Endothelial cell of umbilical vein (primary cell): ENCODE measurements around the gene KHK. TPM values are rescaled to one million over a fixed set of nuclear protein-coding genes. Genes with fewer than 3 reads are reported as not detected.

Experiments used
- BruUV-seq: library from RNA; stranded (reverse); fragments of 400-500 nt; replicated peaks from 2 replicates; lab custom pipeline; 2021; lab: Mats Ljungman, UMichigan
- CTCF ChIA-PET: fragments of 300-600, 350-600 bp; sonication (Branson Sonifier 250); formaldehyde crosslinking; loops from one replicate; lab custom pipeline; 2021; ENCODE audit warnings: antibody characterized with exemption, inconsistent platforms; lab: Charles Lee
- POLR2A ChIA-PET: fragments of 300-600, 350-600 bp; sonication (Branson Sonifier 250); formaldehyde crosslinking; loops from one replicate; lab custom pipeline; 2021; ENCODE audit warnings: antibody characterized with exemption, inconsistent platforms; lab: Charles Lee
- DNase-seq: peaks from one replicate; pipeline ENCODE4 v3.0.0-alpha.2; 2011; ENCODE audit warnings: low read depth, low spot score
- FAIRE-seq: peaks from 2 replicates; lab custom pipeline; 2011; peaks lifted over from hg19 to GRCh38; lab: Jason Lieb, UNC
- H2AFZ ChIP-seq: 2 replicates; pipeline ENCODE4 v1.6.0; 2012; ENCODE audit warnings: low read depth, low read length, control low read depth, inconsistent platforms
- H3K27ac ChIP-seq: 2 replicates; pipeline ENCODE4 v1.5.1; 2011; ENCODE audit warnings: low read depth, mild to moderate bottlenecking, control low read depth, low read length, moderate library complexity; ENCODE audit not compliant: insufficient read depth
- H3K27me3 ChIP-seq, 2 experiments: 2 replicates each; pipeline versions ENCODE4 v1.6.0 to v1.6.1; 2011; ENCODE audit warnings: low read length in 2 of 2, mixed read lengths in 1 of 2; ENCODE audit not compliant: control insufficient read depth in 2 of 2, insufficient read depth in 2 of 2
- H3K36me3 ChIP-seq, 2 experiments: 2 replicates in 1 of 2; 3 replicates in 1 of 2; pipeline ENCODE4 v1.5.1; 2011; ENCODE audit warnings: low read length in 2 of 2, mild to moderate bottlenecking in 1 of 2, moderate library complexity in 1 of 2; ENCODE audit not compliant: control insufficient read depth in 2 of 2, insufficient read depth in 2 of 2; ENCODE audit errors: extremely low read depth in 1 of 2
- H3K4me1 ChIP-seq: 3 replicates; pipeline ENCODE4 v1.5.1; 2011; ENCODE audit warnings: mild to moderate bottlenecking, low read length; ENCODE audit not compliant: control insufficient read depth, insufficient read depth; ENCODE audit errors: extremely low read depth
- H3K4me2 ChIP-seq: 2 replicates; pipeline ENCODE4 v1.6.1; 2011; ENCODE audit warnings: low read length, control low read depth, mixed read lengths; ENCODE audit not compliant: insufficient read depth
- H3K4me3 ChIP-seq, 3 experiments: fragments of 200-600 bp in 1 of 3; sonication (generic), shearing (Covaris generic) in 1 of 3; replicated peaks in 1 of 3; 2 replicates each; pipeline ENCODE4 v1.5.1; 2011 to 2016; ENCODE audit warnings: control low read depth in 3 of 3, low read length in 3 of 3, mild to moderate bottlenecking in 2 of 3, inconsistent platforms in 1 of 3, low read depth in 1 of 3, moderate library complexity in 1 of 3; ENCODE audit not compliant: insufficient read depth in 1 of 3
- H3K79me2 ChIP-seq: 2 replicates; pipeline ENCODE4 v1.6.0; 2012; ENCODE audit warnings: low read length, inconsistent platforms; ENCODE audit not compliant: control insufficient read depth, insufficient read depth
- H3K9ac ChIP-seq: replicated peaks from 2 replicates; pipeline ENCODE3; 2011; ENCODE audit warnings: low read length, control low read depth; ENCODE audit not compliant: insufficient read depth; ENCODE audit errors: extremely low read depth
- H3K9me1 ChIP-seq: replicated peaks from 3 replicates; pipeline ENCODE4 v1.6.0; 2011; ENCODE audit warnings: mild to moderate bottlenecking, low read length; ENCODE audit not compliant: control insufficient read depth, insufficient read depth; ENCODE audit errors: extremely low read depth
- H3K9me3 ChIP-seq: replicated peaks from 2 replicates; pipeline ENCODE4 v1.5.1; 2012; ENCODE audit warnings: low read length, inconsistent platforms; ENCODE audit not compliant: control insufficient read depth, insufficient read depth
- H4K20me1 ChIP-seq: replicated peaks from 2 replicates; pipeline ENCODE3; 2011; ENCODE audit warnings: mild to moderate bottlenecking, low read length; ENCODE audit not compliant: control insufficient read depth, insufficient read depth; ENCODE audit errors: extremely low read depth
- CTCF ChIP-seq, 2 donors: IDR thresholded peaks; 1 replicate in 1 of 2; 2 replicates in 1 of 2; pipeline ENCODE4 v1.5.1; 2011; ENCODE audit warnings: low read length in 2 of 2, mild to moderate bottlenecking in 2 of 2, moderate library complexity in 2 of 2, control low read depth in 1 of 2, inconsistent platforms in 1 of 2, low read depth in 1 of 2; ENCODE audit not compliant: insufficient read depth in 1 of 2; ENCODE audit errors: extremely low read depth in 1 of 2
- EZH2 ChIP-seq: IDR thresholded peaks from 2 replicates; pipeline ENCODE4 v1.6.1; 2012; ENCODE audit warnings: borderline replicate concordance, low read depth, mild to moderate bottlenecking, moderate library complexity, low read length, inconsistent platforms; ENCODE audit not compliant: severe bottlenecking
- FOS ChIP-seq: IDR thresholded peaks from 2 replicates; pipeline ENCODE4 v1.6.1; 2011; ENCODE audit warnings: mild to moderate bottlenecking, low read length, moderate library complexity, borderline replicate concordance; ENCODE audit not compliant: insufficient read depth
- GATA2 ChIP-seq: IDR thresholded peaks from 2 replicates; pipeline ENCODE4 v1.7.0; 2011; ENCODE audit warnings: low read depth, mild to moderate bottlenecking, moderate library complexity, mixed read lengths, low read length; ENCODE audit not compliant: insufficient read length, insufficient read depth
- JUN ChIP-seq: IDR thresholded peaks from 2 replicates; pipeline ENCODE4 v1.6.1; 2011; ENCODE audit warnings: borderline replicate concordance, low read depth; ENCODE audit not compliant: insufficient read length, insufficient read depth
- MYC ChIP-seq: IDR thresholded peaks from one replicate; pipeline ENCODE4 v1.6.1; 2011; ENCODE audit warnings: mild to moderate bottlenecking, low read depth, low read length
- POLR2A ChIP-seq: IDR thresholded peaks from 2 replicates; pipeline ENCODE4 v1.6.1; 2012; ENCODE audit warnings: low read depth, mild to moderate bottlenecking, control low read depth, low read length
- POLR2AphosphoS5 ChIP-seq: IDR thresholded peaks from 2 replicates; pipeline ENCODE4 v1.6.1; 2012; ENCODE audit warnings: low read depth, mild to moderate bottlenecking, control low read depth, low read length, moderate library complexity; ENCODE audit not compliant: insufficient read depth
- dilution Hi-C: fragments of 300-500 bp; cut with MboI; formaldehyde crosslinking; loops from one replicate; pipeline ENCODE4 v1.15.0; 2019; ENCODE audit warnings: low sequenced_read_pairs; ENCODE audit not compliant: extremely low pct_ligation_motif_present
- intact Hi-C: fragments of 100-400 bp; cut with micrococcal nuclease; formaldehyde crosslinking; loops from one replicate; pipeline ENCODE4 v1.10.0; 2022
- polyA plus RNA-seq, 4 experiments: library from polyadenylated mRNA; depleted of rRNA in 3 of 4; stranded (reverse) in 3 of 4; unstranded in 1 of 4; fragments of >200 nt; gene quantifications; 2 replicates each; pipeline versions ENCODE4 v1.2.1 to v1.2.3, GENCODE V29; 2011 to 2012; ENCODE audit warnings: missing spikeins in 1 of 4
- total RNA-seq: library from RNA; stranded (reverse); gene quantifications from 2 replicates; pipeline ENCODE4 v1.2.3, GENCODE V29; 2021
- TF ChIP-seq, protein P1 (sequence below): IDR thresholded peaks from 2 replicates; pipeline ENCODE4 v1.6.1; 2011; ENCODE audit not compliant: insufficient read depth, insufficient read length

Gene KHK
- total and polyA plus RNA-seq, 2 donors (not counting 3 experiments of a cell fraction or from before 2014, with no cell fraction given), result 2.9 to 4.4 TPM

GRCh38 chr2:27069961-27070618 lies 16.5 kb upstream of the KHK start:
- Histone ChIP-seq H3K9me3 (no peaks in the 10 kb centered on the region), H3K9ac (peak overlapping the region; percentile 88), H3K27me3 (no peaks in the 10 kb centered on the region), H3K79me2 (peaks cover 34% of the 10 kb centered on the region), H4K20me1 (no peaks in the 10 kb centered on the region), H3K4me2 (peak overlapping the region; percentile 72), H3K27ac (peak overlapping the region; percentile 76), H3K36me3 (peaks cover 13 to 26% of the 10 kb centered on the region in 2 experiments), H3K4me3 (peak overlapping the region in 2 of 3 experiments; percentile 68 to 85), H2AFZ (no peak overlapping the region), H3K4me1 (peaks cover 17% of the 10 kb centered on the region), H3K9me1 (no peaks in the 10 kb centered on the region)
- FAIRE-seq (no peak), DNase-seq (no peak)
- BruUV-seq, result no TSS peak
- dilution Hi-C loops (no loop called here), intact Hi-C loops (no loop called here)
- ChIA-PET POLR2A (no interaction called here), CTCF (interaction anchor here (1.8 kb wide), 1 partner anchor 11 kb away, joined by 7 read pairs; no protein-coding TSS in a partner anchor)
- no peak for TF ChIP-seq POLR2A
- no peak for TF ChIP-seq POLR2AphosphoS5
- no peak for TF ChIP-seq CTCF (IDR thresholded peaks at IDR 0.05; ENCODE audit: extremely low read depth in 1 of 2, insufficient read depth in 1 of 2, low read depth in 1 of 2, low read length in 2 of 2)
- TF ChIP-seq FOS, result no peak
- TF ChIP-seq JUN, result no peak
- TF ChIP-seq, protein P1, sequence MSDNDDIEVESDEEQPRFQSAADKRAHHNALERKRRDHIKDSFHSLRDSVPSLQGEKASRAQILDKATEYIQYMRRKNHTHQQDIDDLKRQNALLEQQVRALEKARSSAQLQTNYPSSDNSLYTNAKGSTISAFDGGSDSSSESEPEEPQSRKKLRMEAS, result no peak
- no peak for TF ChIP-seq GATA2
- TF ChIP-seq EZH2, result no peak
- no peak for TF ChIP-seq MYC
